ENCODE measurements around the gene SLC25A46.
"Not testable (repeated sequence)": the region's sequence is repeated elsewhere in the genome, so short reads cannot be mapped to it uniquely, and the experiment has no call there.

Gene SLC25A46

DNA sequence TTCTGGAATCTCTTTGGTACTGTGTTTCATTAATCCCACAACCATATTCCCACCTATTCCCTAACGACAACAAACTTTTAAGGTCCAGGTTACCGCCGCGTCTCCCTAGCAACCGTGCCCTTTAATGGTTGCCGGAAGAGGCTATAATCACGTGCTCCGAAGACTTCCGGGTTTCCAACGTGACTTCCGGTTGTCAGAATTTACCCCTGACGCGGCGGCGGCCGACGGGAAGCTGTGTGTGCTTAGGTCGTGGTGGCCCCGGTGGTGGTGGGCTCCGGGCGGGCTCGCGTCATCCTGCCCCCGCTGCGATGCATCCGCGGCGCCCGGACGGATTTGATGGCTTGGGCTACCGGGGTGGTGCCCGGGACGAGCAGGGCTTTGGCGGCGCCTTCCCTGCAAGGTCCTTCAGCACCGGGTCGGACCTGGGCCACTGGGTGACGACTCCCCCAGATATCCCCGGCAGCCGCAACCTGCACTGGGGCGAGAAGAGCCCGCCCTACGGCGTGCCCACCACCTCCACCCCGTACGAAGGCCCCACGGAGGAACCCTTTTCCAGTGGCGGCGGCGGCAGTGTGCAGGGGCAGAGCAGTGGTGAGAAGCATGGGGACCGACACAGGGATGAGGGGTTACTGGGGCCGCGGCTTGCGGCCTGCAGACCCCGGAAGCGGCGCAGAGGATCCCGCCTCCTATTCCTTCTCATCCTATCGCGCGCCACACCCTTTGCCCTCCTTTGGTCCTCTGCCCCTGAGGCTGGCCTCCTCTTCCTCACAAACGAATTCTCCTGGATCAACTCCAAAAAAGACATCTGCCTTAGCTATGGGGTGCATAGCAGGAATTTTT, at the start of gene SLC25A46:
Gene SLC25A46, plus strand, starts transcription at position 196 of the 840 bp plus-strand sequence. Its CDS starts 113 bp downstream, at position 309.
- DNase-seq = peak; percentile 62

- DNase-seq = not testable (repeated sequence)
Measured at GRCh38 chr5:110690587-110690986, 48.2 kb upstream of the SLC25A46 start.

DNA sequence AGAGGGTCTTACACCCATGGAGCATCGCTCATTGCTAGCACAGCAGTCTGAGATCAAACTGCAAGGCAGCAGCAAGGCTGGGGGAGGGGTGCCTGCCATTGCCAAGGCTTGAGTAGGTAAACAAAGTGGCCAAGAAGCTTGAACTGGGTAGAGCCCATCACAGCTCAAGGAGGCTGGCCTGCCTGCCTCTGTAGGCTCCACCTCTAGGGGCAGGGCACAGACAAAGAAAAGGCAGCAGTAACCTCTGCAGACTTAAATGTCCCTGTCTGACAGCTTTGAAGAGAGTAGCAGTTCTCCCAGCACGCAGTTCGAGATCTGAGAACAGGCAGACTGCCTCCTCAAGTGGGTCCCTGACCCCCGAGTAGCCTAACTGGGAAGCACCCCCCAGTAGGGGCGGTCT, 46.1 kb upstream of the SLC25A46 start:
- DNase-seq = not testable (repeated sequence)

DNA sequence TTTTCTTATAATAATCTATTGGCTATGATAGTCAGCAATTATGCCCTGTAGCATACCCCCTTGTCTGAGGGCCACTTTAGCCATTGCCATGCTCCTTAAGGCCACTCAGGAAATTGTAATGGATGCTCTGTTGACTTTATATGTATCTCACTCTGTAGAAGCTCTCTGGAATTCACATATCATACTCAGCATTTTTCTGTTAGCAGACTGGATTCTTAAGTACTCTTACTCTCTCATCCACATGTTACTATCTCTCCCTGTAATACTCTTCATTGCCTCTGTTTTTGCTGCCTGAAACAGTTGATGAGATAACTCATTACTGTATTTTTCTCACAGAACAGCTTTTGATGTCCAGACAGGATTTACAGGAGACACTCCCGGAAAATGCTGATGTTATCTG, 36.5 kb upstream of the SLC25A46 start:
- no peak for DNase-seq

DNA sequence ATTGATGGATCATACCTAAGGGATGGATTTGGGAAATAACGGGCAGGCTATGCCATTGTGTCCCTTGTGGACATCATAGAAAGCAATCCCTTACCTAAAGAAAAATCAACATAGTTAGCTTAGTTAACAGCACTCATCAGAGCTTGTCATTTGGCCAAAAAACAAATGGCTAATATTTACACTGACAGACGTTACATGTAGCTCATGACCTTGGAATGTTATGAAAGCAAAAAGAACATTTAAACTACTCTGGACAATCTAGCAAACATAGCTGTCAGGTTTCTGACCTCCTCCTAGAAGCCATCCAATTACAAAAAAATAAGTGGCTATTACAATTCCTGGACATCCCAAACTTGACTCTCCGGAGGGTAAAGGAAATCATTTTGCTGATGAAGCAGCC, 36.1 kb upstream of the SLC25A46 start:
- no peak for DNase-seq

GRCh38 chr5:110703481-110703880, 35.3 kb upstream of the SLC25A46 start:
- no peak for DNase-seq

- DNase-seq = no peak
Measured at GRCh38 chr5:110705349-110705748, 33.5 kb upstream of the SLC25A46 start.

GRCh38 chr5:110707260-110707844, 31.5 kb upstream of the SLC25A46 start:
- DNase-seq = no peak

DNA sequence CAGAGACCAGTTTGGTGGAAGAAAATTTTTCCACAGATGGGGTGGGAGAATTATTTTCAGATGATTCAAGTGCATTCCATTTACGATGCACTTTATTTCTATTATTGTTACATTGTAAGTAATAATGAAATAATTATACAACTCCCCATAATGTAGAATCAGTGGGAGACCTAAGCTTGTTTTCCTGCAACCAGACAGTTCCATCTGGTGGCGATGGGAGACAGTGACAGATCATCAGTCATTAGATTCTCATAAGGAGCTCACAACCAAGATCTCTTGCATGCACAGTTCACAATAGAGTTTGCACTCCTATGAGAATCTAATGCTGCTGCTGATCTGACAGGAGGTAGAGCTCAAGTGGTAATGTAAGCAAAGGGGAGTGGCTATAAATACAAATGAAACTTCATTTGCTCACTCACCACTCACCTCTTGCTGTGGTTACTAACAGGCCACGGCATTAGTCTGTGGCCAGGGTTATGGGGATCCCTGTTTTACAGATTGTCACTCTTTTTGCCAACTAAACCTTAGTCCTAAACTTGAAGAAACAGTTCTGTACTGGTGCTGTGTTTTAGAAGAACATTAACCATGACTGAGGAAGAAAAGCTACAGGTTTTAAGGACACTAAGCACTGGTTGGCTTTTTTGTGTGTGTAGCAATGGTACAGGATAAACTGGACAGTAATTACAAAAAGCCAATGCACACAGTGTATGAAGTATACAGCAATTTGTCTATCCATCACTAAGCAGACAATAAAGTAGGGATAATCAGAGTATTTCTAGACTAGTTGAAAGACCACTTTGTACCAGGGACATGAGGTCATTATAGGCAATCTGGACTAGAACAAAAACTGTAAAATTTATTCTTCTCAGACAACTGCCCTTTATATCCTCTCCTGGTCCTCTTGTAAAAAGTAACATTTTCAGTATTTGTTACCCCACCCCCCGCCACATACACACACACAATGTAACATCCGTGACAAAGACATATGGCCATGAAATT, 22.3 kb upstream of the SLC25A46 start:
- DNase-seq = no peak

GRCh38 chr5:110718311-110718710, 20.5 kb upstream of the SLC25A46 start:
- DNase-seq = no peak

DNA sequence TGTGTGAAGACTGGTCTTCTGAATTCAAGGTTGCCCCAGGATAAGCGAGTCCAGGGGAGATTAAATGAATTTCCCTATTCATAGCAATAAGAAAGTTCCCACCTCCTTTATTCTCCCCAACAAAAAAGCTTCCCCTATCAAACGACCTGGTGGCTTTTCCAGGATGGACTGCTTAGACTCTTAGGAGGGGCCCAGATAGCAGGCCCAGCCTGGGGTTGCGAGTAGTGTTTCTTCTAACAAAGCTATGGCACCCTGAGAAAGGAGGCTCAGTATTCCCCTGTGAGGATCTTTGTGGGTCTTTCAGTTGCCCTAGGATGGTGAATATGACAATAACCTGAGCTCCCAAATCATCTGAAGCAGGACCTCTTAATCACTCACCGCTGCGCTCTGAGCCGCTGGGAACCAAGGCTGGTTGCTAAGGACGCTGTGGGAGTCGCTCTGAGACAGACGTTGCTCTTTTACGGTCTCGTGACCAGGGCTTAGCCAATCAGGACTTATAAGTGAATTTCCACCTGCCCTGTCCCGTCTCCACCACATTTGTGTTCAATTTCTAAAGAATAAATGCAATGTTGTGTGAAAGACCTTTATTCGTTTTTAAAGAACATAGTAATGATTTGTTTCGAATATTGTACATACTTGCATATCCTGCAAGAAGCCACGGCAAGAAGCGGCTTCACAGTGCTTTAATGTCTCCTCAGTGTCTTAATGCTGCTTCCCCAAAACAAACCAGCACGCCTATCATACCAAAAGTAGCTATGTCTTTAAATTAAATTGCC, 12.4 kb upstream of the SLC25A46 start, which contains the start of gene TMEM232:
Gene TMEM232, minus strand, starts transcription at position 423 of the 776 bp plus-strand sequence. CDS start 59,319 bp downstream, outside the sequence.
- peak; percentile 11 to 14 for DNase-seq

DNA sequence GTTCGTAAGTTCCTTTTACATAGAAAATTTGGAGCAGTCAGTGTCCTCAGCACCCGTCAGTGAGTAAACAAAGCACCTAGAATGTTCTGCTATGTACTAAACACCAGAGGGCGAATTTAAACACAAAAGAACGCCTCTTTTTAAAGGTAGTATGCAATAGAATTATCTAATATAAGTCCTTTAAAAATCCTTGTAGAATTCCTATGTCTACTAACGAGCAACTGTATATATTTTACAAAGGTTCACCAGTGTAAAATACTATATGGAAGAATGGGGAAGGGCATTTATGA, 11.8 kb upstream of the SLC25A46 start:
- no peak for DNase-seq

GRCh38 chr5:110731499-110731898, 7.3 kb upstream of the SLC25A46 start:
- not testable (repeated sequence) for DNase-seq

- DNase-seq = no peak
Measured at GRCh38 chr5:110734101-110734500, 4.7 kb upstream of the SLC25A46 start.

DNA sequence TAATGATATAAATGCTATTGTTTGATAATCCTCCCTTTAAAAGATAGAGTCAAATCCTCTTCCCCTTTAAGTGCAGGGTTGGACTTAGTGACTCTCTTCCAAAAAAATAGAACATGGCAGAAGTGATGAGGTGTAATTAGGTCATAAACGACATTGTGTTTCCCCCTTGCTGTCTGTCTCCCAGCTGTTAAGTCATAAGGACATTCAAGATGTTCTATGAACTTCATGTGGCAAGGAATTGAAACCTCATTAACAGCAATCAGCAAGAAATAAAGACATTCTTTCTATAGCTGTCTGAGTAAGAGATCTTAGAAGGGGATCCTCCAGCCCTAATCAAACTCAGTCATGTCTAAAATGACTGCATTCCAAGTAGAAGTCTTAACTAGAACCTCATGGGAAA, 3.3 kb upstream of the SLC25A46 start:
- no peak for DNase-seq

DNA sequence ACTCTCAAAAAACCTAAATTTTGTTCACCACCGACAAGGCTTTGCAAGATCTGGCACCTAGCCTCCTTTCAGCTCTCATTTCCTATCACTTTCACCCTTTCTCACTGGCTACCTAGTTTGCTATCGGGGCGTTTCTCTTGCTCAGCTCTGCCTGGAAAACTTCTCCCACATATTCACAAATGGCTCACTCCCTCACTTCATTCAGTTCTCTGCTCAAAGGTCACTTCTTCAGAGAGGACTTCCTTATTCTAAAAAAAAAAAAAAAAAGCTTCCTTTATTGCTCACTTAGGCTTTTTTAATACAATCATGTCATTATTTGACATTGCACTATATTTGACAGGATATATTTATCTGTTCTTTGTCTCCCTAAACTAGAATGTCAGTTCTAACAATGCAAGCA, 2.1 kb upstream of the SLC25A46 start:
- DNase-seq = no peak

GRCh38 chr5:110738503-110738811, 350 bp upstream of the SLC25A46 start:
- DNase-seq = no peak

- DNase-seq = no peak
Measured at GRCh38 chr5:110751902-110752762, 13.3 kb downstream of the SLC25A46 start.

GRCh38 chr5:110752953-110753352, 14.1 kb downstream of the SLC25A46 start:
- DNase-seq = no peak

- no peak for DNase-seq
Measured at GRCh38 chr5:110753600-110753999, 14.8 kb downstream of the SLC25A46 start.

DNA sequence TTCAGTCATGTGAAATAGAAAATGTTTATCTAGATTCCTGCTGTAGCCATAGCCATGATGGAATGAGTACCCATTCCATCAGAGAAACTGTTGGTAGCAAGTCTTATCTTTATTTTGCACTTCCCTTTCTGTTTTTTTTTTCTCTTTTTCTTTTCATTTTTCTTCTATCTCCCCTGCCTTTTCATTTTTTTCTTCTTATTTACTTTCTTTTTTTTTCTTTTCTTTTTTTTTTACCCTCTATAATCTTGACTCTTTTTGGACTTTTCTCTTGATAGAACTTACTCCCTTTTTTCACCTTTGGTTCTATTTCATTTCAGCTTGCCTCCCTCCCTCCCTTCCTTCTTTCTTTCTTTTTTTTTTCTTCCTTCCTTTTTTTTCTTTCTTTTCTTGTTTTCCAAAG, 15.4 kb downstream of the SLC25A46 start:
- no peak for DNase-seq

All from NCI-H187 (cell line).